ENCODE results near the gene BCAS3.

GRCh38 chr17:61152898-61153297 lies 475.2 kb downstream of the BCAS3 start:
- no peak for TF ChIP-seq POLR2A (IDR thresholded peaks at IDR 0.05)
- TF ChIP-seq, protein P1, sequence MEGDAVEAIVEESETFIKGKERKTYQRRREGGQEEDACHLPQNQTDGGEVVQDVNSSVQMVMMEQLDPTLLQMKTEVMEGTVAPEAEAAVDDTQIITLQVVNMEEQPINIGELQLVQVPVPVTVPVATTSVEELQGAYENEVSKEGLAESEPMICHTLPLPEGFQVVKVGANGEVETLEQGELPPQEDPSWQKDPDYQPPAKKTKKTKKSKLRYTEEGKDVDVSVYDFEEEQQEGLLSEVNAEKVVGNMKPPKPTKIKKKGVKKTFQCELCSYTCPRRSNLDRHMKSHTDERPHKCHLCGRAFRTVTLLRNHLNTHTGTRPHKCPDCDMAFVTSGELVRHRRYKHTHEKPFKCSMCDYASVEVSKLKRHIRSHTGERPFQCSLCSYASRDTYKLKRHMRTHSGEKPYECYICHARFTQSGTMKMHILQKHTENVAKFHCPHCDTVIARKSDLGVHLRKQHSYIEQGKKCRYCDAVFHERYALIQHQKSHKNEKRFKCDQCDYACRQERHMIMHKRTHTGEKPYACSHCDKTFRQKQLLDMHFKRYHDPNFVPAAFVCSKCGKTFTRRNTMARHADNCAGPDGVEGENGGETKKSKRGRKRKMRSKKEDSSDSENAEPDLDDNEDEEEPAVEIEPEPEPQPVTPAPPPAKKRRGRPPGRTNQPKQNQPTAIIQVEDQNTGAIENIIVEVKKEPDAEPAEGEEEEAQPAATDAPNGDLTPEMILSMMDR (IDR thresholded peaks at IDR 0.05 in 4 of 5, conservative IDR thresholded peaks at IDR 0.05 in 1 of 5) = no peak
